Epidermal melanocyte (primary cell): ENCODE results near the gene EFCAB12.
"Not testable (repeated sequence)": the region's sequence is repeated elsewhere in the genome, so short reads cannot be mapped to it uniquely, and the experiment has no call there.

Experiments
- DNase-seq: peaks from one replicate; pipeline ENCODE4 v3.0.0; 2011; ENCODE audit warnings: low spot score; ENCODE audit not compliant: insufficient read length

Gene EFCAB12

DNA sequence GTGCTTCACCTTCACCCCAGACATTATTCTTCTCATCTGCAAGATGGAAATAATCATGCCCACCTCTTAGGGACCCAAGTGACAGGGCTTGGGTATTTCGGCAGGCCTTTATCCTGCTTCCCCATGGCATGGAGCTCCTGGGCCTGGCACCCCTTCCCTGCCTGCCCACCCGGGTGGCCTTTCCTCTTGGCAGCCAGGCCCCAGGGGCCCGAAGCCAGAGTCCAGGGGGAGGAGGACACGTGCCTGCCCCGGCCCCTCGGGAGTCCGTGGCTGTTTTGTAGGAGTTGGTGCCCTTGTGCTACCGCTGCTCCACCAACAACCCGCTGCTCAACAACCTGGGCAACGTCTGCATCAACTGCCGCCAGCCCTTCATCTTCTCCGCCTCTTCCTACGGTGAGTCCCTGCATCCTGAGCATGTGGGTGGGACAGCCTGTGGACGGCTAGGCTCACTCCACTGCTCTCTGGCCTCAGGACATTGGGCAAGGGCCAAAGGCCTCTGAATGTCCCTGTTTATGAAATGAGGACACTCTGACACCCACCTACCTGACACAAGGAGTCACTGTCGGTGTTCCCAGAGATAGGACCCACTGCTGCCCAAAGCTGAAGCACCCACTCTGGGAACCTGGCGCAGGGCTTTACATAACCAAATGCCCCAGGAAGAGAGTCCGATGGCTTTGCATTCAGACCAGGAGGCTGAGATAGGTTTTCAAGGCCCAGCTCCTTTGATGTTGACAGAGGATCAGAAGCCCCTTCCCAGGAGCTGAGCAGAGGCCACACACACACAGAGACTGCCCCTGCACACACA, 34.5 kb downstream of the EFCAB12 start:
- DNase-seq, result not testable (repeated sequence)

GRCh38 chr3:129393271-129393670, 35.2 kb downstream of the EFCAB12 start:
- DNase-seq, result no peak

GRCh38 chr3:129392106-129392887, 36.1 kb downstream of the EFCAB12 start:
- DNase-seq, result not testable (repeated sequence)

DNA sequence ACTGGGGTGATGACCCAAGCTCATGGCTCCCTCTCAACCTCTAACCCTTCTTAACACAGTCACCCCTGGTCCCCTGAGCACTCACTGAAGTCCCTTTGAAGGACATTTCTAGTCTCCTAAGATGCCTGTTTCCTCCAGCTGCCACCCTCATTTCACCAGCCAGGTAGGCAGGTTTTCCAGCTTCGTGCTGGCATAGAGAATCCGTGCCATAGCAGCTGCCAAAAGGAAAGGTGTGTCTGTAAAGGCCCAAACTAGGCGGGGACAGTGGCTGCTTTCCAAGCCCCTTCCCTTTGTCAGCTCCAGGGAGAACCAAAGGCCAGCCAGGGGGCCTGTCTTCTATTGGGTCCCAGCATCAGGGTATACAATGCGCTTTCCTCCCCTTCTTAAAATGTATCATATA, 36.9 kb downstream of the EFCAB12 start:
- not testable (repeated sequence) for DNase-seq

- DNase-seq, result no peak
Measured at GRCh38 chr3:129389572-129389937, 38.9 kb downstream of the EFCAB12 start.

DNA sequence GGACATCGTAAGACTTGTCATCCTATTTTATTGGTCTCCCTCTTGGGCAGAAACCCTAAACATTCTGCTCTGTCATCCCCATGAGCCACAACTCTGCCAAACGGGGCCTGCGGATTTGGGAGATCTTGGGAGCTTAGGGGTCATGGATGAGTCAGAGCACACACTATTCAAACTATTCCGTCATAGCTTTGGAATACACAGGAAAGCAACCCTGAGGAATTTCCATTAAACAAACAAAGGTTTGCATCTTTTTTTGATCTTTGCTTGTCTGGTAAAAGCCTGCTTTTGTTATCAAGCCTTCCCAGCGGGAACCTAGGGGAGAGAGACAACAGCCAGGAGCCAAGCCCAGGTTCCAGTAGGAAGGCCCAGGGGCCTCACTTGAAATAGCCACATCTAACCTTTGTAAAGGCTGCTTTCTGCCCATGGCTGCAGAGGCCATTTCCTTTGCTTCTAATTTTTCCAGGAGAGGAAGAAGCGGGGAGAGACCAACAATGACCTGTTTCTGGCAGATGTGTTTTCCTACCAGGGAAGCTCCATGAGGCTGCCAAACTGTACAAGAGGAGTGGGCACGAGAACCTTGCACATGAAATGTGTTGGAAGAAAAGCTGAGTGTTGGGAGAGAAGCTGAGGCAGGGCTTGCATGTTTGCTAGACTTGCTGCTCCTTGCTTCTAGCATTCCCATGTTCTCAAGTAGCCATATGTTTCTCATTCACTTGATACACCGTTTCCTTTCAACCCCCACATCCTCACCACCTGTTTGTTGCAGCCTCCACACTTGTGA, 39.5 kb downstream of the EFCAB12 start:
- not testable (repeated sequence) for DNase-seq

- no peak for DNase-seq
Measured at GRCh38 chr3:129387487-129387886, 40.9 kb downstream of the EFCAB12 start.

DNA sequence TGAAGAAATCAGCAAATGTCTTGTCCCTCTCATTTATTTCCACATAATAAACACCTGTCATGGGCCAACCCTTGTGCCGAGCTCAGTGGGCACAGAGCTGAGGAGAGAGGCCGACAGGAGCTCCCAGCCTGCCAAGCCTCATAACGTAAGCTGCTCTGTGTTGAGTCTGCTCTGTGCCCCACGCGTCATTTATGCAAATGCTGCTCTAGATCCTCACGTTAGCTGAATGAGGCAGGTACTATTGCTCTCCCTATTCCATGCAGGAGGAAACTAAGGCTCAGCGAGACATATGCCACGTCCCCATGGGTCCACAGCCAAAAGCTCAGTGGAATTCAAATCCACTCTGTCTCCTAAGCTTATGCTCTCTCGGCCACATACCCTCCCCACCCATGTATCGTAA, 41.5 kb downstream of the EFCAB12 start:
- no peak for DNase-seq

- not testable (repeated sequence) for DNase-seq
Measured at GRCh38 chr3:129385507-129385906, 42.9 kb downstream of the EFCAB12 start.

GRCh38 chr3:129384594-129385323, 43.7 kb downstream of the EFCAB12 start:
- no peak for DNase-seq

DNA sequence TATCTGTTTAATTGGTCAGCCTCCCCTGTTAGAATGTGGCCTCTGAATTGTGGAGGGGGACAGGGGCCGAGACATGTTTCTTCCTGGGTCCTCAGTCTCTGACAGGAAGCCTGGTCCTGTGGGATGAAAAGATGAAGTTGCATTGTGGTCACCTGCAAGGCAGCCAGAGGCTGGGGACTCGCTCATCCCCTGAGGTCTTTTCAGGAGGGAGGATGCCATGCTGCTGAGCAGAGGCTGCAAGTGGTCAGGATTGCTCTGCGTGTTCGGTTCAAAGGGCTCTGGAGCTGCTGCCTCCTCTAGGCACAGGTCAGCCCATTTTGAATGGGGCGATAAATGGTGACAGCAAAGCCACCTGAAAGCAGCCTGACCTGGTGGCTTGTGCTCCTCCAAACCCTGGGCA, 44.3 kb downstream of the EFCAB12 start:
- not testable (repeated sequence) for DNase-seq

DNA sequence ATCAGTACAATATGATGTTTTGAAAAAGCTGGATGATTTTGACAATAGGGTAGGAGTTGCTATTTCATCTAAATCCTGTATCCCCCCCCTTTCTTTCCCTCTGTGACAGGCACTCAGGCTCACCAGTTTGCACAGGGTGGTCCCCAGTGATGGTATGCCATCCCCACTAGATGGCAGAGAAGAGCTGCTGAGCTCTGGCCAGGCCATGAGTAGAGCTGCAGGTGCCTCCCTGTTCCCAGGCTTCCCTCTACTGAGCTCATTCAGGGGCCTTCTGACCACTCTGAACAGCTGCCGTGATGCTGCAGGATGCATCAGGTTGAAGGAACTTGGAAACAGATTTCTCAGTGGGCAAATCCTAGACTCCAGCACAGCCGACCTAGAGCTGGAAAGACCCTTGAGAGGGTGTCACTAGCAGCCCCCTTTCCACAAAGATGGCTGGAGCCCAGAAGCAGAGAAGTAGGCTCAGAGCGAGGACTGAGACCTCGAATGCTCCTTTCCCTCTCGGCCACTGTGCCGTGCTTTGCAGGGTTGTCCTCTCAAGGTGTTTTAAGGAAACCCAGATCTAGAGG, 45.1 kb downstream of the EFCAB12 start:
- DNase-seq, result peak; percentile 71

DNA sequence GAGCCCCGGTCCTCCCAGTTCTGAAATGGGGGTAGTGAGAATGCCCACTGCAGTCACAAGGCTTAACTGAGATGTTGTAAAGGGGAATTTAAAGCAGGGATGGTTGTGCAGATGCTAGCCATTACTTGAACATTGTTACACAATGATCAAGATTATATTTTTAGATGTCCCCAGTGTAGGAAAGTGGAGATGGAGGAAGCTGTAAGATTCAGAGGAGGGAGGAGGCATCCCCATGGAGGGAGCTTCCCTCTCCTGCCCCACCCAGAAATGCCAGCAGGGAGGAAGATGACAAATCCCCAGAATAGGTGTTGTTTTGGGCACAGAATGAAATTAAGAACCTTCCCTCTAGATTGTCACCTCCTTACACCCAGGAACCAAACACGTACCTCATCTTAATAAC, 46.1 kb downstream of the EFCAB12 start:
- DNase-seq, result no peak

GRCh38 chr3:129379582-129380358, 48.7 kb downstream of the EFCAB12 start:
- no peak for DNase-seq

DNA sequence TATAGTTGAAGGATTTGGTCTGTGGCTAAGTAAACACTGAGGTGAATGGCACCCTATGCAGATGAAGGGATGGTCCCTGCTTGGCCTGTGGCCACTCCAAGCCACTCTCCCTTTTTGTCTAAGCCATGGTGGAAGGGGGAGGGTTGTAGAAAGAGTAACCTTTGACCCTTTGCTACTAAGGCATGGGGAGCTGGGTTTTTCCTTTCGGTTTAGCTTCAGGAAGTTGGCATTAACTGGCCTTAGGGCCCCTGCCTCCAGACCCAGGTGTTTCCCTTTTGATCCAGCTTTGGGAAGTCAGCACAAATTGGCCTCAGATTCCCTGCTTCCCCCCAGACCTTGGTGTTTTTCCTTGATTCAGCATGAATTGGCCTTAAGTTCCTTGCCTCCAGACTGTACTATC, 49.5 kb downstream of the EFCAB12 start:
- no peak for DNase-seq

DNA sequence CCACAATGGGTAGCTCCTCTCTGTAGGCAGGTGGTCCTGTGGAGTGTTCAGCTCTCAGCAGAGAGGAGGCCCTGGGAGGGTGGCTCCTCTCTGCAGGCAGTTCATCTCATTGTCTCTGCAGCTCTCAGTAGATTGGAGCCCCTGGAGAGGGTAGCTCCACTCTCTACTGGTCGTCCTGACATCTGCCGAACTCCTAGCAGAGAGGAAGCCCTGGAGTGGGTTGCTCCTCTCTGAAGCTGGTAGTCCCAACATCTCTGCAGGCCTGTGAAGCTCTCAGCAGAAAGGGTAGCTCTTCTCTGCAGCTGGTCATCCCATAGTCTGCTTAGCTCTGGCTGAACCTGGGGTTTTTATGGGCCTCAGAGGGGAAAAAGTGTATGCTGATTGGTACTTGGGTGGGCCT, 50.8 kb downstream of the EFCAB12 start:
- no peak for DNase-seq

GRCh38 chr3:129375099-129375498, 53.3 kb downstream of the EFCAB12 start:
- DNase-seq, result no peak

GRCh38 chr3:129371041-129371826, 57.2 kb downstream of the EFCAB12 start:
- DNase-seq, result no peak

DNA sequence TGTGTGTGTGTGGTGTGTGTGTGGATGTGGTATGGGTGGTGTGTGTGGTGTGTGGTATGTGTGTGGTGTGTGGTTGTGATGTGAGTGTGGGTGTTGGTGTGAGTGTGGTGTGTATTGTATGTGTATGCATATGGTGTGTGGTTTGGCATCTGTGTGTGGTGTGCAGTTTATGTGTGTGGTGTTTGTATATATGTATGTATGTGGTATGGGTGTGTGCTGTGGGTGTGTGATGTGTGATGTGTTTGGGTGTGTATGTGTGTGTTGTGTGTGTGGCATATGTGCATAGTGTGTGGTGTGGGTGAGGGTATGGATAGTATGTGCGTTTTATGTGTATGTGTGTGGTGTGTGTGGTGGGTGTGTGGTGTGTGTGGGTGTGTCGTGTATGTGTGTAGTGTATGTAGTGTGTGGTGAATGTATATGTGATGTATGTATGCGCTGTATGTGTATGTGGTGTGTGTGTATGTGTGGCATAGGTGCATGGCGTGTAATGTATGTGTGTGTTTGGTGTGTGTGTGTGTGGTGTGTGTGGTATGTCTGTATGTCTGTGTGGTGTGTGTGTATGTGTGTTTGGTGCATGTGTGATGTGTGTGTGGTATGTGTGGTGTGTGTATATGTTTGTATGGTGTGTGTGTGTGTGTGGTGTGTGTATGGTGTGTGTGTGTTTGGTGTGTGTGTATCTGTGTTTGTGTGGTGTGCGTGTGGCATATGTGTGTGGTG, 58.0 kb downstream of the EFCAB12 start:
- no peak for DNase-seq
